GM13976 (cell line): ENCODE data around the gene DDX49.

Experiments used
- DNase-seq: peaks from one replicate; pipeline ENCODE4 v3.0.0; 2012; ENCODE audit warnings: low spot score
- CTCF ChIP-seq: IDR thresholded peaks from 2 replicates; pipeline ENCODE4 v1.5.1; 2012; ENCODE audit warnings: borderline replicate concordance, mild to moderate bottlenecking; ENCODE audit not compliant: insufficient read depth; ENCODE audit errors: extremely low read depth, missing control alignments, control extremely low read depth
- in situ Hi-C: fragments of 300-500 bp; cut with MboI; formaldehyde crosslinking; loops from one replicate; pipeline ENCODE4 v1.12.0; 2022; ENCODE audit warnings: low sequenced_read_pairs, mixed read lengths, inconsistent platforms; ENCODE audit not compliant: unreplicated experiment

Gene DDX49

GRCh38 chr19:18895824-18896341 lies 23.6 kb upstream of the DDX49 start, which contains the start of gene CERS1:
Gene CERS1 (minus strand): TSS chr19:18896158. CDS start chr19:18896072, 86 bp downstream.
- in situ Hi-C loops: no loop called here
- TF ChIP-seq CTCF: no peak
- no peak for DNase-seq

GRCh38 chr19:18896421-18896841 lies 23.1 kb upstream of the DDX49 start:
- in situ Hi-C loops: no loop called here
- no peak for DNase-seq
- TF ChIP-seq CTCF: no peak

- in situ Hi-C loops: no loop called here
- no peak for TF ChIP-seq CTCF
- no peak for DNase-seq
Measured at GRCh38 chr19:18897094-18898029, 22.2 kb upstream of the DDX49 start.

- TF ChIP-seq CTCF: no peak
- in situ Hi-C loops: no loop called here
- no peak for DNase-seq
Measured at GRCh38 chr19:18898081-18898606, 21.4 kb upstream of the DDX49 start.

GRCh38 chr19:18898607-18899408 lies 20.7 kb upstream of the DDX49 start:
- no peak for TF ChIP-seq CTCF
- in situ Hi-C loops: no loop called here
- DNase-seq: no peak
